GM18861 (cell line): Measurements from ENCODE around the gene OSM.

Experiments
- ATAC-seq: cut with Tn5 transposase; IDR thresholded peaks from one replicate; pipeline ENCODE4 v1.9.1; 2021; ENCODE audit not compliant: unreplicated experiment

Gene OSM

GRCh38 chr22:30266445-30267381 is at the start of gene OSM:
Gene OSM (minus strand): TSS chr22:30266851. CDS start chr22:30266799, 52 bp downstream.
- peak; percentile 3 for ATAC-seq

- no peak for ATAC-seq
These were observed 49.4 kb upstream of the OSM start for GRCh38 chr22:30315962-30316576.

- no peak for ATAC-seq
These were observed 48.3 kb upstream of the OSM start for GRCh38 chr22:30314915-30315314.

- ATAC-seq = no peak
These were observed 47.1 kb upstream of the OSM start for GRCh38 chr22:30313527-30314363.

GRCh38 chr22:30312053-30312452 is 45.4 kb upstream of the OSM start:
- no peak for ATAC-seq

GRCh38 chr22:30310881-30311771 is 44.5 kb upstream of the OSM start:
- ATAC-seq = no peak

GRCh38 chr22:30309951-30310741 is 43.5 kb upstream of the OSM start:
- ATAC-seq = no peak

GRCh38 chr22:30308518-30309230 is 42.0 kb upstream of the OSM start:
- no peak for ATAC-seq

GRCh38 chr22:30308093-30308492 is 41.4 kb upstream of the OSM start:
- ATAC-seq = no peak

GRCh38 chr22:30307041-30307574 is 40.5 kb upstream of the OSM start:
- ATAC-seq = no peak

GRCh38 chr22:30306627-30307011 is 40.0 kb upstream of the OSM start:
- no peak for ATAC-seq

- ATAC-seq = no peak
These were observed 39.4 kb upstream of the OSM start for GRCh38 chr22:30305906-30306626.

GRCh38 chr22:30305519-30305905 is 38.9 kb upstream of the OSM start:
- ATAC-seq = peak; percentile 27

- ATAC-seq = no peak
These were observed 38.0 kb upstream of the OSM start for GRCh38 chr22:30304495-30305244.

GRCh38 chr22:30302810-30303138 is 36.1 kb upstream of the OSM start:
- no peak for ATAC-seq

GRCh38 chr22:30301995-30302809 is 35.6 kb upstream of the OSM start:
- no peak for ATAC-seq

GRCh38 chr22:30299322-30299721 is 32.7 kb upstream of the OSM start:
- ATAC-seq = no peak
